Mesenchymal stem cell (in vitro differentiated cells and primary cell): ENCODE data around the gene PQBP1.
"Not testable (repeated sequence)": the region's sequence is repeated elsewhere in the genome, so short reads cannot be mapped to it uniquely, and the experiment has no call there.

Experiments used
- DNase-seq: peaks from one replicate; pipeline ENCODE4 v3.0.0-alpha.2; 2013
- H2AFZ ChIP-seq: one replicate; pipeline ENCODE4 v1.6.1; 2013; ENCODE audit warnings: low read depth, mild to moderate bottlenecking, control low read depth, inconsistent platforms, low read length, moderate library complexity
- H2AK5ac ChIP-seq: 2 replicates; pipeline ENCODE4 v1.6.1; 2013; ENCODE audit warnings: low read length, moderate library complexity, mild to moderate bottlenecking, inconsistent platforms; ENCODE audit not compliant: severe bottlenecking
- H2BK120ac ChIP-seq: one replicate; pipeline ENCODE4 v1.6.1; 2013; ENCODE audit warnings: low read depth, mild to moderate bottlenecking, inconsistent platforms, low read length, moderate library complexity
- H2BK12ac ChIP-seq, 2 experiments: one replicate each; pipeline ENCODE4 v1.6.1; 2013; ENCODE audit warnings: inconsistent platforms in 2 of 2, low read length in 2 of 2, mild to moderate bottlenecking in 2 of 2, moderate library complexity in 2 of 2, control low read depth in 1 of 2
- H2BK15ac ChIP-seq: one replicate; pipeline ENCODE4 v1.6.1; 2013; ENCODE audit warnings: mild to moderate bottlenecking, low read depth, inconsistent platforms; ENCODE audit not compliant: poor library complexity, severe bottlenecking
- H2BK5ac ChIP-seq: 2 replicates; pipeline ENCODE4 v1.6.1; 2013; ENCODE audit warnings: low read depth, mild to moderate bottlenecking, low read length, control low read depth, inconsistent platforms; ENCODE audit not compliant: poor library complexity, severe bottlenecking
- H3K14ac ChIP-seq, 2 experiments: one replicate each; pipeline ENCODE4 v1.6.1; 2013; ENCODE audit warnings: inconsistent platforms in 2 of 2, low read length in 2 of 2, control low read depth in 1 of 2, mild to moderate bottlenecking in 1 of 2, moderate library complexity in 1 of 2
- H3K18ac ChIP-seq, 2 experiments: one replicate each; pipeline ENCODE4 v1.6.1; 2013; ENCODE audit warnings: inconsistent platforms in 2 of 2, low read length in 2 of 2, control low read depth in 1 of 2, low read depth in 1 of 2, mild to moderate bottlenecking in 1 of 2
- H3K23ac ChIP-seq, 2 experiments: one replicate each; pipeline ENCODE4 v1.6.1; 2013; ENCODE audit warnings: inconsistent platforms in 2 of 2, low read length in 2 of 2, mild to moderate bottlenecking in 2 of 2, moderate library complexity in 2 of 2, control low read depth in 1 of 2
- H3K27ac ChIP-seq: 2 replicates; pipeline ENCODE4 v1.5.1; 2013; ENCODE audit warnings: mild to moderate bottlenecking, moderate library complexity, low read length, control low read depth, inconsistent platforms; ENCODE audit not compliant: poor library complexity, severe bottlenecking
- H3K27me3 ChIP-seq, 2 experiments: 2 replicates each; pipeline versions ENCODE4 v1.6.1 to v1.7.0; 2013; ENCODE audit warnings: low read length in 2 of 2, mild to moderate bottlenecking in 2 of 2, moderate library complexity in 2 of 2, control low read depth in 1 of 2, inconsistent platforms in 1 of 2; ENCODE audit not compliant: control insufficient read depth in 1 of 2, insufficient read depth in 1 of 2
- H3K36me3 ChIP-seq, 2 experiments: 2 replicates each; pipeline versions ENCODE4 v1.6.1 to v1.7.0; 2013; ENCODE audit warnings: low read length in 2 of 2, control low read depth in 1 of 2, inconsistent platforms in 1 of 2, low read depth in 1 of 2, mild to moderate bottlenecking in 1 of 2; ENCODE audit not compliant: insufficient read depth in 2 of 2, control insufficient read depth in 1 of 2
- H3K4ac ChIP-seq, 2 experiments: one replicate each; pipeline ENCODE4 v1.6.1; 2013; ENCODE audit warnings: inconsistent platforms in 2 of 2, low read length in 2 of 2, mild to moderate bottlenecking in 2 of 2, moderate library complexity in 2 of 2, control low read depth in 1 of 2, low read depth in 1 of 2
- H3K4me1 ChIP-seq: 2 replicates; pipeline ENCODE4 v1.6.1; 2013; ENCODE audit warnings: low read depth, low read length, control low read depth; ENCODE audit not compliant: control insufficient read depth, insufficient read depth
- H3K4me2 ChIP-seq: 2 replicates; pipeline ENCODE4 v1.6.1; 2013; ENCODE audit warnings: low read length, mild to moderate bottlenecking, inconsistent platforms; ENCODE audit not compliant: poor library complexity, severe bottlenecking
- H3K4me3 ChIP-seq, 2 experiments: 2 replicates each; pipeline versions ENCODE4 v1.5.1 to v1.7.0; 2013; ENCODE audit warnings: low read length in 2 of 2, mild to moderate bottlenecking in 2 of 2, control low read depth in 1 of 2, low read depth in 1 of 2; ENCODE audit not compliant: insufficient read depth in 1 of 2
- H3K79me1 ChIP-seq: replicated peaks from 2 replicates; pipeline ENCODE4 v1.6.1; 2013; ENCODE audit warnings: mild to moderate bottlenecking, control low read depth, low read length, inconsistent platforms; ENCODE audit not compliant: poor library complexity, severe bottlenecking
- H3K9ac ChIP-seq: 2 replicates; pipeline ENCODE4 v1.7.0; 2013; ENCODE audit warnings: mild to moderate bottlenecking, low read length, moderate library complexity
- H3K9me3 ChIP-seq: 2 replicates; pipeline ENCODE4 v1.7.0; 2013; ENCODE audit warnings: mild to moderate bottlenecking, low read length; ENCODE audit not compliant: control insufficient read depth
- H4K8ac ChIP-seq: one replicate; pipeline ENCODE4 v1.6.1; 2013; ENCODE audit warnings: inconsistent platforms, mild to moderate bottlenecking, low read length, moderate library complexity
- H4K91ac ChIP-seq: one replicate; pipeline ENCODE4 v1.6.1; 2013; ENCODE audit warnings: mild to moderate bottlenecking, low read length, inconsistent platforms
- WGBS: methylation state at CpG from one replicate; pipeline ENCODE4 v1.1.7; 2013; ENCODE audit warnings: mixed read lengths; 5-methylcytosine and 5-hydroxymethylcytosine counted together

The PQBP1 gene

DNA sequence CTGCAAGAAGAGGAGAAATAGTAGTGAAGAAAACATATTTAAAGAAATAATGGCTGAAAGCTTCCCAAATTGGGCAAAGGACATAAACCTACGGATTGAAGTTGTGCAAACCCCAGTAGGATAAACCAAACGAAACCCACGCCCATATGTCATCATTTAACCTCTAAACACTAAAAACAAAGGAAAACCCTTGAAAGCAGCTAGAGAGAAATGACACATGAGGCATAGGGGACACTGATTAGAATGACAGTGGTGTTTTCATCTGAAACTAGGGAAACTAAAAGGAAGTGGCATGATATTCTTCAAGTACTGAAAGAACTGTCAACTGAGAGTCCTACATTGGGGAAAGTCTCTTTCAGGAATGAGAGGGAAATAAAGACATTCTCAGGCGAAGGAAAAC lies 20.8 kb upstream of the PQBP1 start:
- not testable (repeated sequence) for H3K14ac ChIP-seq, H2BK120ac ChIP-seq, H3K79me1 ChIP-seq, H3K27me3 ChIP-seq, H3K9me3 ChIP-seq, H3K36me3 ChIP-seq, H3K23ac ChIP-seq, H4K8ac ChIP-seq, H2BK5ac ChIP-seq, H3K27ac ChIP-seq, DNase-seq, H4K91ac ChIP-seq, H3K18ac ChIP-seq, H3K9ac ChIP-seq, H3K4me2 ChIP-seq, H3K4me3 ChIP-seq, H2AFZ ChIP-seq, H2BK12ac ChIP-seq, H2AK5ac ChIP-seq, H2BK15ac ChIP-seq, H3K4me1 ChIP-seq, H3K4ac ChIP-seq
- WGBS: no CpG with 5 or more reads among the region's 4 CpGs

DNA sequence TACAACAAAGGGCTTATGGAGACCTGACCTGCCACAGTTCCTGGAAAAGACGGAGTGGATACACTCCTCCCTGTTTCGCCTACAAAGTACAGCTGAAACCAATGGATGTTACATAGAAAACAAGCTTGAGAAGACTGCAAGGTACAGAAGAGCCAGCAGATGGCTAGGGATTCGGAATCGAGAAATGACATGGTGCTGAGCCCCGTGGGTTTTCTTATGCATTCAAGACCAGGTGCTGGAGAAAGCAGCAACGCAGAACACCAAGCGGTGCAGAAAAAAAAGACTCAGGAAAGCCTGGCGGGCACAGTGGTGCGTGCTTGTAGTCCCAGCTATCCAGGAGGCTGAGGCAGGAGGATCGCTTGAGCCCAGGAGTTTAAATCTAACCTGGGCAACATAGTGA lies 14.0 kb upstream of the PQBP1 start:
- Histone ChIP-seq H3K36me3 (no peaks in the 10 kb centered on the region), H3K27ac (no peak overlapping the region), H2AFZ (no peak overlapping the region), H2BK120ac (no peak overlapping the region), H3K9me3 (no peaks in the 10 kb centered on the region), H3K14ac (no peak overlapping the region), H3K4me1 (no peaks in the 10 kb centered on the region), H3K27me3 (peaks cover 0 to 7% of the 10 kb centered on the region in 2 experiments), H2BK15ac (no peak overlapping the region), H3K79me1 (no peaks in the 10 kb centered on the region), H2AK5ac (no peak overlapping the region), H3K4ac (no peak overlapping the region), H3K18ac (no peak overlapping the region), H3K23ac (no peak overlapping the region), H3K4me2 (no peak overlapping the region), H2BK12ac (no peak overlapping the region), H4K91ac (no peak overlapping the region), H3K4me3 (no peak overlapping the region), H3K9ac (no peak overlapping the region), H2BK5ac (no peak overlapping the region), H4K8ac (no peak overlapping the region)
- DNase-seq: no peak
- WGBS: 84% methylated on average over 10 of the region's 10 CpGs

DNA sequence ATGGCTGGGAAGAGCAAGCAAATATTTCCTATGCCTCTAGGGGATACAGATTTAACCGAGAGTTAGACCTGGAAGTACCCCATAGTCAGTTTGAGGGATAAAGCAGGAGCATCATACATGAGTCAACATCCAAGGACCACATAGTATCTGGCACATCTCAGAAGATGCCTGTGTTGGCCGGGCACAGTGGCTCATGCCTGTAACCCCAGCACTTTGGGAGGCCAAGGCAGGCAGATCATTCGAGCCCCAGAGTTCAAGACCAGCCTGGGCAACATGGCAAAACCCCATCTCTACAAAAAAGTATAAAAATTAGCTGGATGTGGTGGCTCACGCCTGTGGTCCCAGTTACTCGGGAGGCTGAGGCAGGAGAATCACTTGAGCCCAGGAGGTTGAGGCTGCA lies 11.1 kb upstream of the PQBP1 start:
- H3K4me1 ChIP-seq: not testable (repeated sequence)

DNA sequence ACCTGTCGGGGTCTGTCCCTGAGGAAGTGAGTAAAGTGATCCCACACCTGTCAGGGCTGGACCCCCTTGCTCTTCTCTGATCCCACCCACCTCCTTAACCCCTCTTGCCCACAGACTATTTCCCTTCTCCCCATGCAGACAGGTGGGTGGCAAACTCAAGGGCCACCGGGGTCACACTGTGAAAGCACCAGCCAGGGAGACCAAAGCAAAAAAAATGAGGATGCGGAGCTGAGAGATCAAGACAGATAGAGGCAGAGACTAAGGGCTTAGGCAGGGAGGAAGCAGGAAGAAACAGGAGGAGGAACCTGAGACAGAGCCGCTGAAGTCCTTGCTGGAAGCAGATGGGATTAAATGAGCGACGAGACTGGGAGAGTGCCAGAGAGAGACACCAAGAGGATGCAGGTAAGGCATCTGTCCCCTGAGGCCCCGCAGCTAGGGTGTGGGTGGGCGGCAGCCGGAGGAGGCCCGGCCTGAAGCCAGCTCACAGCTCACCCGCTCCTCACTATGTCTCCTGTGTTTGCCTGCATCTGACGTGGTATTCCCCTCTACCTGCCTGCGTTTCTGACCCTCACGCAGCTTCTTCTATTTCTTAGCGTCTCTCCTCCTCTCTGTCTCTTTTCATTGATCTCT lies 7.3 kb upstream of the PQBP1 start:
- Histone ChIP-seq H2BK15ac (no peak overlapping the region), H3K27ac (no peak overlapping the region), H3K36me3 (peaks cover 10 to 23% of the 10 kb centered on the region in 2 experiments), H2AK5ac (no peak overlapping the region), H2BK5ac (no peak overlapping the region), H3K4ac (no peak overlapping the region), H3K27me3 (no peaks in the 10 kb centered on the region), H2BK12ac (no peak overlapping the region), H3K4me3 (peak overlapping the region in 1 of 2 experiments; percentile 75), H3K23ac (no peak overlapping the region), H3K79me1 (peaks cover 13% of the 10 kb centered on the region), H2BK120ac (no peak overlapping the region), H3K9me3 (no peaks in the 10 kb centered on the region), H4K8ac (no peak overlapping the region), H2AFZ (no peak overlapping the region), H3K4me1 (peaks cover 3% of the 10 kb centered on the region), H3K4me2 (peak overlapping the region; percentile 72), H3K14ac (no peak overlapping the region), H3K9ac (peak overlapping the region; percentile 62), H3K18ac (peak overlapping the region in 1 of 2 experiments; percentile 2), H4K91ac (peak overlapping the region; percentile 15)
- WGBS: 46% methylated on average over 15 of the region's 15 CpGs
- DNase-seq: no peak

More for the DNA sequence above, 11.1 kb upstream of the PQBP1 start:
- H2BK5ac ChIP-seq, DNase-seq, H3K4me3 ChIP-seq, H4K91ac ChIP-seq, H3K27ac ChIP-seq, H3K14ac ChIP-seq, H4K8ac ChIP-seq, H3K9ac ChIP-seq, H3K4me2 ChIP-seq, H2BK120ac ChIP-seq, H3K36me3 ChIP-seq, H3K27me3 ChIP-seq, H3K23ac ChIP-seq, H3K4ac ChIP-seq, H2AK5ac ChIP-seq, H2AFZ ChIP-seq, H2BK15ac ChIP-seq, H3K18ac ChIP-seq, H3K79me1 ChIP-seq, H2BK12ac ChIP-seq, H3K9me3 ChIP-seq: not testable (repeated sequence)
- 96% methylated on average over 4 of the region's 5 CpGs for WGBS
